HCT116 (cell line): Measurements from ENCODE around the gene ACE2. TPM values are rescaled to one million over a fixed set of nuclear protein-coding genes. Genes with fewer than 3 reads are reported as not detected.

Experiments
- ATAC-seq: fragments of 200-7000 bp; cut with Tn5 transposase; 2 replicates; pipeline ENCODE4 v1.9.1; 2020; ENCODE audit warnings: mild to moderate bottlenecking, moderate library complexity
- BruUV-seq: library from RNA; stranded (reverse); fragments of 400-500 nt; replicated peaks from 2 replicates; lab custom pipeline; 2021; lab: Mats Ljungman, UMichigan
- CTCF ChIA-PET: fragments of 300-600 bp; sonication (Branson Sonifier 250); formaldehyde crosslinking; loops from one replicate; lab custom pipeline; 2021; ENCODE audit warnings: antibody characterized with exemption; lab: Charles Lee
- POLR2A ChIA-PET: fragments of 300-600, 350-600 bp; sonication (Branson Sonifier 250); formaldehyde crosslinking; loops from one replicate; lab custom pipeline; 2021; ENCODE audit warnings: antibody characterized with exemption; lab: Charles Lee
- RAD21 ChIA-PET, 2 experiments: fragments of 300-600 bp; sonication (Branson Sonifier 250); formaldehyde crosslinking; loops; one replicate each; lab custom pipeline; 2023; ENCODE audit warnings: low total read pairs in 2 of 2; ENCODE audit not compliant: uncharacterized antibody in 2 of 2, unreplicated experiment in 2 of 2, low non-redundant PET in 1 of 2; lab: Charles Lee
- DNase-seq: peaks from one replicate; pipeline ENCODE4 v3.0.0-alpha.2; 2010; ENCODE audit warnings: low read depth, low spot score
- H2AFZ ChIP-seq: fragments of 200-600 bp; shearing (Covaris generic), sonication (generic); 2 replicates; pipeline ENCODE4 v1.6.1; 2017; ENCODE audit warnings: low read depth, mixed run types, mixed read lengths, antibody characterized with exemption, low read length; ENCODE audit not compliant: poor library complexity, severe bottlenecking
- H3K27ac ChIP-seq: 2 replicates; pipeline ENCODE4 v1.5.1; 2012; ENCODE audit warnings: low read depth, low read length
- H3K27me3 ChIP-seq: fragments of 200-600 bp; sonication (generic); 2 replicates; pipeline ENCODE4 v1.6.1; 2016; ENCODE audit warnings: mixed run types, low read length, mixed read lengths; ENCODE audit not compliant: insufficient read depth
- H3K36me3 ChIP-seq, 2 experiments: fragments of 200-500 bp in 1 of 2; fragments of 200-600 bp in 1 of 2; sonication (Bioruptor generic) in 1 of 2; sonication (generic) in 1 of 2; 2 replicates each; pipeline versions ENCODE4 v1.5.1 to v1.6.1; 2014 to 2016; ENCODE audit warnings: low read length in 2 of 2, inconsistent platforms in 1 of 2, mixed read lengths in 1 of 2, mixed run types in 1 of 2; ENCODE audit not compliant: insufficient read depth in 2 of 2, control insufficient read depth in 1 of 2
- H3K4me1 ChIP-seq, 2 experiments: fragments of 200-600 bp in 1 of 2; sonication (generic) in 1 of 2; 2 replicates each; pipeline versions ENCODE4 v1.5.1 to v1.6.1; 2012 to 2017; ENCODE audit warnings: low read length in 2 of 2, inconsistent platforms in 1 of 2, mild to moderate bottlenecking in 1 of 2, mixed read lengths in 1 of 2, mixed run types in 1 of 2, moderate library complexity in 1 of 2; ENCODE audit not compliant: insufficient read depth in 2 of 2, control insufficient read depth in 1 of 2
- H3K4me2 ChIP-seq: fragments of 200-600 bp; sonication (generic); 2 replicates; pipeline ENCODE4 v1.6.1; 2017; ENCODE audit warnings: mixed run types, low read length, mixed read lengths
- H3K4me3 ChIP-seq, 2 experiments: fragments of 200-600 bp in 1 of 2; sonication (generic) in 1 of 2; replicated peaks in 1 of 2; 2 replicates each; pipeline ENCODE4 v1.5.1; 2011 to 2016; ENCODE audit warnings: low read length in 2 of 2, control low read depth in 1 of 2, low read depth in 1 of 2, mild to moderate bottlenecking in 1 of 2, mixed read lengths in 1 of 2, mixed run types in 1 of 2
- H3K79me2 ChIP-seq: fragments of 200-600 bp; sonication (generic); 2 replicates; pipeline ENCODE4 v1.6.1; 2017; ENCODE audit warnings: mild to moderate bottlenecking, mixed run types, low read length, moderate library complexity, mixed read lengths; ENCODE audit not compliant: insufficient read depth
- H3K9ac ChIP-seq: fragments of 200-600 bp; sonication (generic); 2 replicates; pipeline ENCODE4 v1.6.1; 2016; ENCODE audit warnings: low read length, mixed read lengths
- H3K9me2 ChIP-seq: fragments of 200-600 bp; sonication (generic), shearing (Covaris generic); 2 replicates; pipeline ENCODE4 v1.6.1; 2017; ENCODE audit warnings: mixed run types, mild to moderate bottlenecking, moderate library complexity; ENCODE audit not compliant: insufficient read depth
- H3K9me3 ChIP-seq, 2 experiments: fragments of 200-500 bp in 1 of 2; fragments of 200-600 bp in 1 of 2; sonication (Bioruptor generic) in 1 of 2; sonication (generic) in 1 of 2; 2 replicates each; pipeline ENCODE4 v1.6.1; 2014 to 2017; ENCODE audit warnings: low read length in 2 of 2, mixed read lengths in 2 of 2, inconsistent platforms in 1 of 2, low read depth in 1 of 2, mild to moderate bottlenecking in 1 of 2, mixed run types in 1 of 2, moderate library complexity in 1 of 2; ENCODE audit not compliant: control insufficient read depth in 1 of 2, insufficient read depth in 1 of 2
- H4K20me1 ChIP-seq: fragments of 200-600 bp; sonication (generic), shearing (Covaris generic); 2 replicates; pipeline ENCODE4 v1.6.1; 2017; ENCODE audit warnings: mixed run types, mild to moderate bottlenecking, moderate library complexity; ENCODE audit not compliant: insufficient read depth
- CTCF ChIP-seq, 3 experiments: fragments of 200-600 bp in 1 of 3; sonication (generic) in 1 of 3; IDR thresholded peaks in 2 of 3; conservative IDR thresholded peaks in 1 of 3; 2 replicates each; pipeline ENCODE4 v1.5.1; 2012 to 2017; ENCODE audit warnings: low read depth in 2 of 3, low read length in 2 of 3, antibody characterized with exemption in 1 of 3, borderline replicate concordance in 1 of 3, control low read depth in 1 of 3, mild to moderate bottlenecking in 1 of 3, mixed read lengths in 1 of 3, mixed run types in 1 of 3, moderate library complexity in 1 of 3; ENCODE audit not compliant: insufficient read depth in 1 of 3
- ELF1 ChIP-seq: IDR thresholded peaks from 2 replicates; pipeline ENCODE4 v1.6.1; 2012; ENCODE audit warnings: low read depth, borderline replicate concordance
- EZH2 ChIP-seq: fragments of 200-600 bp; sonication (generic); IDR thresholded peaks from 2 replicates; pipeline ENCODE4 v1.6.1; 2017; ENCODE audit warnings: antibody characterized with exemption, mixed run types
- EZH2phosphoT487 ChIP-seq: fragments of 200-600 bp; IDR thresholded peaks from 2 replicates; pipeline ENCODE4 v1.6.1; 2018; ENCODE audit warnings: antibody characterized with exemption, borderline replicate concordance
- FOSL1 ChIP-seq: IDR thresholded peaks from 2 replicates; pipeline ENCODE4 v1.6.1; 2012; ENCODE audit warnings: low read depth
- POLR2A ChIP-seq: IDR thresholded peaks from 2 replicates; pipeline ENCODE4 v1.7.0; 2011; ENCODE audit warnings: borderline replicate concordance; ENCODE audit not compliant: insufficient read depth, insufficient read length; ENCODE audit errors: extremely low read depth
- RAD21 ChIP-seq: IDR thresholded peaks from 2 replicates; pipeline ENCODE4 v1.6.1; 2012; ENCODE audit warnings: low read depth, mild to moderate bottlenecking
- SIN3A ChIP-seq: IDR thresholded peaks from 2 replicates; pipeline ENCODE4 v1.6.1; 2012; ENCODE audit warnings: low read depth
- YY1 ChIP-seq: IDR thresholded peaks from 2 replicates; pipeline ENCODE4 v1.6.1; 2011; ENCODE audit warnings: low read length, low read depth, moderate library complexity, mild to moderate bottlenecking; ENCODE audit not compliant: insufficient replicate concordance; ENCODE audit errors: extremely low read depth
- ZBTB33 ChIP-seq: IDR thresholded peaks from 2 replicates; pipeline ENCODE4 v1.6.1; 2011; ENCODE audit warnings: mild to moderate bottlenecking, low read length, moderate library complexity; ENCODE audit not compliant: insufficient replicate concordance; ENCODE audit errors: extremely low read depth
- ZFX ChIP-seq: fragments of 450-650 bp; IDR thresholded peaks from 2 replicates; pipeline ENCODE4 v1.6.1; 2017
- ZNF274 ChIP-seq: fragments of 200-500 bp; sonication (Bioruptor generic); IDR thresholded peaks from 2 replicates; pipeline ENCODE4 v1.6.1; 2014; ENCODE audit warnings: mild to moderate bottlenecking, low read depth, low read length, inconsistent platforms
- intact Hi-C: fragments of 100-400 bp; cut with micrococcal nuclease; formaldehyde crosslinking; loops from 2 replicates; pipeline ENCODE4 v1.10.0; 2022
- total RNA-seq: library from RNA; stranded (reverse); gene quantifications from one replicate; pipeline ENCODE4 v1.2.1, GENCODE V29; 2021; ENCODE audit not compliant: unreplicated experiment

Gene ACE2
- total RNA-seq, 1 experiment from 2014 or later: not detected

GRCh38 chrX:15514279-15514678, 86.5 kb downstream of the ACE2 start (continued):
- TF ChIP-seq ZBTB33 (no peak), SIN3A (no peak), EZH2phosphoT487 (no peak), EZH2 (no peak), POLR2A (no peak), CTCF (IDR thresholded peaks at IDR 0.05 in 2 of 3, conservative IDR thresholded peaks at IDR 0.05 in 1 of 3; ENCODE audit: borderline replicate concordance in 1 of 3, insufficient read depth in 1 of 3, low read depth in 2 of 3, low read length in 2 of 3) (no peak), ZFX (no peak), ELF1 (no peak), ZNF274 (no peak), FOSL1 (no peak), YY1 (no peak)
- TF ChIP-seq, all 23 proteins: peak for 0

DNA sequence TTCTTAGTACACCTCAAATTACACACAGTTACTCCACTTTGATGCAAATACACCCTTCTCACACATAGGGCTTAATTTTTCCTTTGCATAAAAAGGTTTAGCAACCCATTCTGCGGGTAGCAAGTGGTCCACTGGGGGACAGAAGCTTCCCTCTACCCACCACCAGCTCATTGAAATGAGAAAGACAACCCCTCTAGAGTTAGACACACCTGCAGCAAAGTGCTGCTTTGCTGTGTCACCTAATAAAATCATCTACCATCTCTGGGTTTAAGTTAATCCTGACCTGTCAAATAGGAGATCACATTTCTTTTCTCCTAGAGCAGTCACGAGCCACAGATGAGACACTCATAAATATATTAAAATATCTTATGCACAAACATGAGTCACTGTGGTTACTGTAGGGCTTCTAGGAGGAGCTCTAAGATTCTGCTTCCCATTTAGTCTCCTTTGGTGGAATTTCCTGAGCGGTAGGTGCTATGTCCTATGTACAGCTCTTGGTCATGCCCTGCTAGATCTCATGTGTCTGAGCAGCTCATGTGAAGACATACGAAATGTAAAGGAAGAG, 88.3 kb downstream of the ACE2 start:
- ChIA-PET POLR2A (no interaction called here), RAD21 (no interaction called here), CTCF (no interaction called here)
- intact Hi-C loops: no loop called here
- H3K9me2 ChIP-seq: no peaks in the 10 kb centered on the region
- no peak overlapping the region for H2AFZ ChIP-seq
- H3K4me3 ChIP-seq: no peak overlapping the region
- H3K4me2 ChIP-seq: no peak overlapping the region
- H3K27me3 ChIP-seq: no peaks in the 10 kb centered on the region
- DNase-seq (no peak), ATAC-seq (no peak)
- H4K20me1 ChIP-seq: no peaks in the 10 kb centered on the region
- no peak overlapping the region for H3K27ac ChIP-seq
- H3K9me3 ChIP-seq: no peaks in the 10 kb centered on the region
- H3K36me3 ChIP-seq: no peaks in the 10 kb centered on the region
- TF ChIP-seq RAD21: no peak
- H3K4me1 ChIP-seq: no peaks in the 10 kb centered on the region
- no peak overlapping the region for H3K9ac ChIP-seq
- no peaks in the 10 kb centered on the region for H3K79me2 ChIP-seq
- BruUV-seq: no TSS peak
